ENCODE results near the gene ATXN1. TPM values are rescaled to one million over a fixed set of nuclear protein-coding genes. Genes with fewer than 3 reads are reported as not detected.

Gene ATXN1
- polyA plus RNA-seq, 1 donor from 2014 or later, result 28.2 TPM

DNA sequence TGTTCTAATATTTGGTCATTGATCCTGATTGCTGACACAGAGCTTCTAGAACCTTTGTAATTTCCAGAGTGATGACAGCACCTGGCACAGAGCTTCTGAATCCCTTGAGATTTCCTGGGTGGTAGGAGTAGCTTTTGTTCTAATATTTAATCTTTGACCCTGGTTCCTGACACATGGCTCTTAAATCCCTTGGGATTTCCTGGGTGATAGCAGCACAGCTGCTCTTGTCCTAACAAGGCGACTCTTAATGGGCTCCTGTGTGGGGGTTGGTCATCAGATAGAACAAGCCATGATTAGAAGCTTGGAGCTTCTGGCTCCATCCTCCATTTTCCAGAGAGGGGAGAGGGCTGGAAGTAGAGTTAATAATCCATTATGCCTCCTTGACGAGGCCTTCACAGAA, 504.5 kb downstream of the ATXN1 start:
- H3K4me2 ChIP-seq (ENCODE audit: low read length), result no peak overlapping the region

DNA sequence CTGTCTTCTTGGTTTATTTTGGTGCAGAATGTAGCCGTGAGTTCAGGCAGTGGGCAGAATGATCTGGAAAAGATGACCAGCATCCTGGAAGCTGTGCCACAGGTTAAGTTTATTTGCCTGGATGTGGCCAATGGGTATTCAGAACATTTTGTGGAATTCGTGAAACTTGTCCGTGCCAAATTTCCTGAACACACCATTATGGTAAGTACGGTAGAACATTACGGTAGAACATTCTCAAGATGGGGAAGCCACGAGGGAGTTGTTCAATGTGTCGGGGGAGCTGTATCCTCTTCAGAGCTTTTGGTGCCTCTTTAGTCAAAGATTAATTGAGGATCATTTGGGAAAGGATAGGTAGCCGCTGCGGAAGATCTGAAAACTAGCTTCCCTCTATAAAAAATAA, 506.7 kb downstream of the ATXN1 start:
- H3K79me2 ChIP-seq (replicated peaks; ENCODE audit: insufficient read depth, low read length), result no peaks in the 10 kb centered on the region
- no peak overlapping the region for H3K9ac ChIP-seq (ENCODE audit: low read length)
- H3K27me3 ChIP-seq (ENCODE audit: insufficient read depth, low read depth, low read length), result no peaks in the 10 kb centered on the region

More for the DNA sequence above, 504.5 kb downstream of the ATXN1 start:
- Histone ChIP-seq H3K79me2 (replicated peaks; ENCODE audit: insufficient read depth, low read length) (no peaks in the 10 kb centered on the region), H3K27me3 (ENCODE audit: insufficient read depth, low read depth, low read length) (no peaks in the 10 kb centered on the region), H2AFZ (ENCODE audit: low read depth, low read length) (no peak overlapping the region), H3F3A (ENCODE audit: insufficient read depth, low read length, poor library complexity, severe bottlenecking) (no peaks in the 10 kb centered on the region), H3K9me3 (ENCODE audit: low read length) (no peaks in the 10 kb centered on the region), H3K9ac (ENCODE audit: low read length) (no peak overlapping the region), H3K36me3 (ENCODE audit: insufficient read depth, low read length) (no peaks in the 10 kb centered on the region), H3K9me2 (ENCODE audit: insufficient read depth, low read length) (no peaks in the 10 kb centered on the region), H3K4me3 (ENCODE audit: low read length) (no peak overlapping the region), H3K27ac (ENCODE audit: low read length) (no peak overlapping the region), H4K20me1 (ENCODE audit: insufficient read depth) (no peaks in the 10 kb centered on the region)
- no peak for TF ChIP-seq TAF1 (IDR thresholded peaks at IDR 0.05; ENCODE audit: low read depth)
- TF ChIP-seq, protein P1, sequence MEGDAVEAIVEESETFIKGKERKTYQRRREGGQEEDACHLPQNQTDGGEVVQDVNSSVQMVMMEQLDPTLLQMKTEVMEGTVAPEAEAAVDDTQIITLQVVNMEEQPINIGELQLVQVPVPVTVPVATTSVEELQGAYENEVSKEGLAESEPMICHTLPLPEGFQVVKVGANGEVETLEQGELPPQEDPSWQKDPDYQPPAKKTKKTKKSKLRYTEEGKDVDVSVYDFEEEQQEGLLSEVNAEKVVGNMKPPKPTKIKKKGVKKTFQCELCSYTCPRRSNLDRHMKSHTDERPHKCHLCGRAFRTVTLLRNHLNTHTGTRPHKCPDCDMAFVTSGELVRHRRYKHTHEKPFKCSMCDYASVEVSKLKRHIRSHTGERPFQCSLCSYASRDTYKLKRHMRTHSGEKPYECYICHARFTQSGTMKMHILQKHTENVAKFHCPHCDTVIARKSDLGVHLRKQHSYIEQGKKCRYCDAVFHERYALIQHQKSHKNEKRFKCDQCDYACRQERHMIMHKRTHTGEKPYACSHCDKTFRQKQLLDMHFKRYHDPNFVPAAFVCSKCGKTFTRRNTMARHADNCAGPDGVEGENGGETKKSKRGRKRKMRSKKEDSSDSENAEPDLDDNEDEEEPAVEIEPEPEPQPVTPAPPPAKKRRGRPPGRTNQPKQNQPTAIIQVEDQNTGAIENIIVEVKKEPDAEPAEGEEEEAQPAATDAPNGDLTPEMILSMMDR (IDR thresholded peaks at IDR 0.05; ENCODE audit: poor library complexity, severe bottlenecking), result no peak
- TF ChIP-seq, protein P2, sequence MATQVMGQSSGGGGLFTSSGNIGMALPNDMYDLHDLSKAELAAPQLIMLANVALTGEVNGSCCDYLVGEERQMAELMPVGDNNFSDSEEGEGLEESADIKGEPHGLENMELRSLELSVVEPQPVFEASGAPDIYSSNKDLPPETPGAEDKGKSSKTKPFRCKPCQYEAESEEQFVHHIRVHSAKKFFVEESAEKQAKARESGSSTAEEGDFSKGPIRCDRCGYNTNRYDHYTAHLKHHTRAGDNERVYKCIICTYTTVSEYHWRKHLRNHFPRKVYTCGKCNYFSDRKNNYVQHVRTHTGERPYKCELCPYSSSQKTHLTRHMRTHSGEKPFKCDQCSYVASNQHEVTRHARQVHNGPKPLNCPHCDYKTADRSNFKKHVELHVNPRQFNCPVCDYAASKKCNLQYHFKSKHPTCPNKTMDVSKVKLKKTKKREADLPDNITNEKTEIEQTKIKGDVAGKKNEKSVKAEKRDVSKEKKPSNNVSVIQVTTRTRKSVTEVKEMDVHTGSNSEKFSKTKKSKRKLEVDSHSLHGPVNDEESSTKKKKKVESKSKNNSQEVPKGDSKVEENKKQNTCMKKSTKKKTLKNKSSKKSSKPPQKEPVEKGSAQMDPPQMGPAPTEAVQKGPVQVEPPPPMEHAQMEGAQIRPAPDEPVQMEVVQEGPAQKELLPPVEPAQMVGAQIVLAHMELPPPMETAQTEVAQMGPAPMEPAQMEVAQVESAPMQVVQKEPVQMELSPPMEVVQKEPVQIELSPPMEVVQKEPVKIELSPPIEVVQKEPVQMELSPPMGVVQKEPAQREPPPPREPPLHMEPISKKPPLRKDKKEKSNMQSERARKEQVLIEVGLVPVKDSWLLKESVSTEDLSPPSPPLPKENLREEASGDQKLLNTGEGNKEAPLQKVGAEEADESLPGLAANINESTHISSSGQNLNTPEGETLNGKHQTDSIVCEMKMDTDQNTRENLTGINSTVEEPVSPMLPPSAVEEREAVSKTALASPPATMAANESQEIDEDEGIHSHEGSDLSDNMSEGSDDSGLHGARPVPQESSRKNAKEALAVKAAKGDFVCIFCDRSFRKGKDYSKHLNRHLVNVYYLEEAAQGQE (IDR thresholded peaks at IDR 0.05; ENCODE audit: borderline replicate concordance), result no peak
- no peak for TF ChIP-seq RAD21 (conservative IDR thresholded peaks at IDR 0.05)
- no peak for TF ChIP-seq EZH2 (IDR thresholded peaks at IDR 0.05; ENCODE audit: borderline replicate concordance, insufficient read depth, low read length, poor library complexity, severe bottlenecking)
- TF ChIP-seq POLR2AphosphoS5 (IDR thresholded peaks at IDR 0.05), result no peak
- no peak for TF ChIP-seq SMC3 (conservative IDR thresholded peaks at IDR 0.05; ENCODE audit: poor library complexity)
- no peak for TF ChIP-seq EP300 (conservative IDR thresholded peaks at IDR 0.05; ENCODE audit: poor library complexity, severe bottlenecking)
- TF ChIP-seq MXI1 (conservative IDR thresholded peaks at IDR 0.05; ENCODE audit: poor library complexity, severe bottlenecking), result no peak

More for the DNA sequence above, 506.7 kb downstream of the ATXN1 start:
- Histone ChIP-seq H3K36me3 (ENCODE audit: insufficient read depth, low read length) (no peaks in the 10 kb centered on the region), H3K4me3 (ENCODE audit: low read length) (no peak overlapping the region), H4K20me1 (ENCODE audit: insufficient read depth) (no peaks in the 10 kb centered on the region), H3F3A (ENCODE audit: insufficient read depth, low read length, poor library complexity, severe bottlenecking) (no peaks in the 10 kb centered on the region), H2AFZ (ENCODE audit: low read depth, low read length) (no peak overlapping the region), H3K9me2 (ENCODE audit: insufficient read depth, low read length) (no peaks in the 10 kb centered on the region), H3K9me3 (ENCODE audit: low read length) (no peaks in the 10 kb centered on the region), H3K27ac (ENCODE audit: low read length) (no peak overlapping the region), H3K4me2 (ENCODE audit: low read length) (no peak overlapping the region)
- TF ChIP-seq TAF1 (IDR thresholded peaks at IDR 0.05; ENCODE audit: low read depth) (no peak), MXI1 (conservative IDR thresholded peaks at IDR 0.05; ENCODE audit: poor library complexity, severe bottlenecking) (no peak), SMC3 (conservative IDR thresholded peaks at IDR 0.05; ENCODE audit: poor library complexity) (no peak), EP300 (conservative IDR thresholded peaks at IDR 0.05; ENCODE audit: poor library complexity, severe bottlenecking) (no peak), EZH2 (IDR thresholded peaks at IDR 0.05; ENCODE audit: borderline replicate concordance, insufficient read depth, low read length, poor library complexity, severe bottlenecking) (no peak), POLR2AphosphoS5 (IDR thresholded peaks at IDR 0.05) (no peak), RAD21 (conservative IDR thresholded peaks at IDR 0.05) (no peak)
- TF ChIP-seq, protein P2 (IDR thresholded peaks at IDR 0.05; ENCODE audit: borderline replicate concordance), result no peak
- TF ChIP-seq, protein P1 (IDR thresholded peaks at IDR 0.05; ENCODE audit: poor library complexity, severe bottlenecking), result no peak

Data from neural cell (in vitro differentiated cells).